OCI-LY3 (cell line): ENCODE measurements around the gene ANKRD13A.
"Not testable (repeated sequence)": the region's sequence is repeated elsewhere in the genome, so short reads cannot be mapped to it uniquely, and the experiment has no call there.

Source experiments
- H2AFZ ChIP-seq: fragments of 200-600, 300-600 bp; shearing (Covaris generic); 2 replicates; pipeline ENCODE4 v1.6.0; 2014; ENCODE audit warnings: antibody characterized with exemption, low read depth, low read length
- H3K27ac ChIP-seq: fragments of 200-600, 300-600 bp; sonication (generic); 2 replicates; pipeline ENCODE4 v1.5.1; 2014; ENCODE audit warnings: mild to moderate bottlenecking, low read length, moderate library complexity, mixed read lengths
- H3K27me3 ChIP-seq: fragments of 200-600, 300-600 bp; sonication (generic); 2 replicates; pipeline ENCODE4 v1.6.1; 2014; ENCODE audit warnings: low read depth, low read length, mixed read lengths
- H3K36me3 ChIP-seq: fragments of 200-600, 300-600 bp; sonication (generic); replicated peaks from 2 replicates; pipeline ENCODE3; 2014; ENCODE audit warnings: low read depth, low read length, mixed read lengths
- H3K4me1 ChIP-seq: fragments of 300-600, 200-600 bp; sonication (generic); 2 replicates; pipeline ENCODE4 v1.6.1; 2014; ENCODE audit warnings: low read length, mixed read lengths
- H3K4me2 ChIP-seq: fragments of 200-600, 300-600 bp; sonication (generic); 2 replicates; pipeline ENCODE4 v1.6.1; 2014; ENCODE audit warnings: low read length, mixed read lengths
- H3K4me3 ChIP-seq: fragments of 300-600, 200-600 bp; sonication (generic); 2 replicates; pipeline ENCODE4 v1.5.1; 2014; ENCODE audit warnings: antibody characterized with exemption, mild to moderate bottlenecking, low read length, moderate library complexity
- H3K79me2 ChIP-seq: fragments of 300-600, 200-600 bp; shearing (Covaris generic); 2 replicates; pipeline ENCODE4 v1.6.1; 2014; ENCODE audit warnings: mild to moderate bottlenecking, low read length, mixed read lengths
- H3K9ac ChIP-seq: fragments of 300-600, 200-600 bp; shearing (Covaris generic); 2 replicates; pipeline ENCODE4 v1.6.0; 2014; ENCODE audit warnings: mild to moderate bottlenecking, low read length, moderate library complexity
- H3K9me3 ChIP-seq: fragments of 200-600, 300-600 bp; shearing (Covaris generic); 2 replicates; pipeline ENCODE4 v1.6.1; 2014; ENCODE audit warnings: low read length, mixed read lengths; ENCODE audit not compliant: insufficient read depth
- H4K20me1 ChIP-seq: fragments of 200-600, 300-600 bp; sonication (generic); 2 replicates; pipeline ENCODE4 v1.6.1; 2016; ENCODE audit warnings: low read length, mixed read lengths; ENCODE audit not compliant: insufficient read depth
- EZH2phosphoT487 ChIP-seq: fragments of 200-600 bp; shearing (Covaris generic); IDR thresholded peaks from 2 replicates; pipeline ENCODE4 v1.6.1; 2018; ENCODE audit warnings: antibody characterized with exemption, mixed run types, low read depth
- TF ChIP-seq, protein P1 (sequence below): fragments of 200-600, 300-600 bp; sonication (generic); IDR thresholded peaks from 2 replicates; pipeline ENCODE4 v1.5.1; 2014; ENCODE audit warnings: antibody characterized with exemption, low read length, low read depth

The ANKRD13A gene

GRCh38 chr12:110065540-110065939 lies 66.3 kb downstream of the ANKRD13A start:
- peak overlapping the region; percentile 79 for H2AFZ ChIP-seq
- H3K4me2 ChIP-seq: peak overlapping the region; percentile 63

GRCh38 chr12:110067531-110067930 lies 68.3 kb downstream of the ANKRD13A start:
- Histone ChIP-seq H3K79me2 (no peaks in the 10 kb centered on the region), H3K9me3 (no peaks in the 10 kb centered on the region), H3K4me3 (no peak overlapping the region), H3K4me1 (peaks cover 8% of the 10 kb centered on the region), H2AFZ (no peak overlapping the region), H3K36me3 (no peaks in the 10 kb centered on the region), H4K20me1 (no peaks in the 10 kb centered on the region), H3K4me2 (no peak overlapping the region), H3K27me3 (peaks cover 6% of the 10 kb centered on the region; the same call in 1 of the 2 replicates), H3K9ac (no peak overlapping the region), H3K27ac (no peak overlapping the region)
- TF ChIP-seq EZH2phosphoT487: no peak
- TF ChIP-seq, protein P1, sequence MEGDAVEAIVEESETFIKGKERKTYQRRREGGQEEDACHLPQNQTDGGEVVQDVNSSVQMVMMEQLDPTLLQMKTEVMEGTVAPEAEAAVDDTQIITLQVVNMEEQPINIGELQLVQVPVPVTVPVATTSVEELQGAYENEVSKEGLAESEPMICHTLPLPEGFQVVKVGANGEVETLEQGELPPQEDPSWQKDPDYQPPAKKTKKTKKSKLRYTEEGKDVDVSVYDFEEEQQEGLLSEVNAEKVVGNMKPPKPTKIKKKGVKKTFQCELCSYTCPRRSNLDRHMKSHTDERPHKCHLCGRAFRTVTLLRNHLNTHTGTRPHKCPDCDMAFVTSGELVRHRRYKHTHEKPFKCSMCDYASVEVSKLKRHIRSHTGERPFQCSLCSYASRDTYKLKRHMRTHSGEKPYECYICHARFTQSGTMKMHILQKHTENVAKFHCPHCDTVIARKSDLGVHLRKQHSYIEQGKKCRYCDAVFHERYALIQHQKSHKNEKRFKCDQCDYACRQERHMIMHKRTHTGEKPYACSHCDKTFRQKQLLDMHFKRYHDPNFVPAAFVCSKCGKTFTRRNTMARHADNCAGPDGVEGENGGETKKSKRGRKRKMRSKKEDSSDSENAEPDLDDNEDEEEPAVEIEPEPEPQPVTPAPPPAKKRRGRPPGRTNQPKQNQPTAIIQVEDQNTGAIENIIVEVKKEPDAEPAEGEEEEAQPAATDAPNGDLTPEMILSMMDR: no peak

More at GRCh38 chr12:110065540-110065939, 66.3 kb downstream of the ANKRD13A start:
- H3K9me3 ChIP-seq: no peaks in the 10 kb centered on the region
- H3K4me3 ChIP-seq: no peak overlapping the region
- H3K4me1 ChIP-seq: peaks cover 8% of the 10 kb centered on the region
- no peak overlapping the region for H3K9ac ChIP-seq
- H4K20me1 ChIP-seq: no peaks in the 10 kb centered on the region
- no peaks in the 10 kb centered on the region for H3K36me3 ChIP-seq
- TF ChIP-seq, protein P1: no peak
- no peak for TF ChIP-seq EZH2phosphoT487
- no peaks in the 10 kb centered on the region; the same call in 1 of the 2 replicates for H3K27me3 ChIP-seq
- no peaks in the 10 kb centered on the region for H3K79me2 ChIP-seq
- no peak overlapping the region for H3K27ac ChIP-seq

- H4K20me1 ChIP-seq: not testable (repeated sequence)
- H3K4me1 ChIP-seq: peaks cover 11% of the 10 kb centered on the region
These were observed 68.9 kb downstream of the ANKRD13A start for GRCh38 chr12:110068115-110068514.

DNA sequence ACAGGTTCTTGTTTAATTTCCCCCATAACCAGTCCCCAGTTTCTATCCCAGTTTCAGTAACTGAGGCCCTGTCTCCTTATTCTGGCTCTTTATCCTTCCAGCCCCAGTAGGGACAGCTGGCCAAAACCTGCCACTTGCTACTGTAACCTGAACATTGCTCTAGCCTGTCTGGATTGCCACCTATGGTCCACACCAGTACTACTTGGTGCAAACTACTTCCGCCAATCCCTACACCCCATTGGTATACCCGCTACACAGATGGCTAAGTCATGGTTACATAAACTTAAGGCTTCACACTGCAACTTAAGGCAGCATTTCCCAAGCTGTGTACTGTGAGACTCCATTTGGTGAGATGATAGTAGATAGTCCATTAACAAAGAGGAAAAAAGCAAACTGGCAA lies 69.4 kb downstream of the ANKRD13A start:
- Histone ChIP-seq H3K4me1 (peaks cover 15% of the 10 kb centered on the region), H3K9me3 (no peaks in the 10 kb centered on the region), H3K36me3 (no peaks in the 10 kb centered on the region), H4K20me1 (no peaks in the 10 kb centered on the region), H3K27me3 (peaks cover 6% of the 10 kb centered on the region; the same call in 1 of the 2 replicates), H3K4me2 (no peak overlapping the region), H3K79me2 (no peaks in the 10 kb centered on the region), H3K4me3 (no peak overlapping the region), H2AFZ (no peak overlapping the region), H3K27ac (no peak overlapping the region), H3K9ac (no peak overlapping the region)
- no peak for TF ChIP-seq EZH2phosphoT487
- TF ChIP-seq, protein P1: no peak

More at GRCh38 chr12:110068115-110068514, 68.9 kb downstream of the ANKRD13A start:
- not testable (repeated sequence) for H3K4me2 ChIP-seq, H3K4me3 ChIP-seq, H3K79me2 ChIP-seq, H3K27me3 ChIP-seq, H3K36me3 ChIP-seq, H3K27ac ChIP-seq, H3K9ac ChIP-seq, H2AFZ ChIP-seq, H3K9me3 ChIP-seq
